SK-N-MC (cell line): Measurements from ENCODE around the gene ZRANB1.

ENCODE experiments used
- EZH2 ChIP-seq: fragments of 200-600 bp; sonication (generic); IDR thresholded peaks from one replicate; pipeline ENCODE4 v1.6.1; 2017; ENCODE audit warnings: antibody characterized with exemption
- POLR2AphosphoS5 ChIP-seq: IDR thresholded peaks from 2 replicates; pipeline ENCODE4 v1.6.1; 2012; ENCODE audit warnings: mild to moderate bottlenecking, low read depth, low read length, borderline replicate concordance

GRCh38 chr10:124952123-124952522, 10.2 kb downstream of the ZRANB1 start:
- TF ChIP-seq POLR2AphosphoS5 = no peak
- no peak for TF ChIP-seq EZH2
